K562 (cell line): Measurements from ENCODE around the gene LMAN1L. TPM values are rescaled to one million over a fixed set of nuclear protein-coding genes. Genes with fewer than 3 reads are reported as not detected.

Source experiments
- ATAC-seq: fragments of 200-7000 bp; cut with Tn5 transposase; 3 replicates; pipeline ENCODE4 v1.9.1; 2020; ENCODE audit warnings: moderate library complexity
- BruUV-seq: library from RNA; stranded (reverse); fragments of 400-500 nt; replicated peaks from 2 replicates; lab custom pipeline; 2021; lab: Mats Ljungman, UMichigan
- CTCF ChIA-PET: fragments of 300-600 bp; formaldehyde crosslinking; extraction: SDS; loops from one replicate; lab custom pipeline; 2021; ENCODE audit warnings: low intra/inter-chr PET ratio; lab: Yijun Ruan, JAX
- POLR2A ChIA-PET: fragments of 300-600, 350-650 bp; sonication (Branson Sonifier 250); formaldehyde crosslinking; extraction: SDS; loops from one replicate; lab custom pipeline; 2021; ENCODE audit warnings: antibody characterized with exemption, inconsistent platforms; lab: Yijun Ruan, JAX
- DNase-seq, 4 experiments: peaks; one replicate each; pipeline versions ENCODE4 v3.0.0 to v3.0.0-alpha.2; 2011 to 2018; ENCODE audit warnings: low spot score in 3 of 4, mixed read lengths in 3 of 4; ENCODE audit errors: extremely low read depth in 1 of 4
- FAIRE-seq: peaks from 2 replicates; lab custom pipeline; 2011; peaks lifted over from hg19 to GRCh38; lab: Jason Lieb, UNC
- H2AFZ ChIP-seq: 2 replicates; pipeline ENCODE4 v1.6.0; 2011; ENCODE audit warnings: low read depth, low read length, control low read depth, inconsistent platforms
- H3K27ac ChIP-seq: fragments of 200-600 bp; 3 replicates; pipeline ENCODE4 v1.8.0; 2011; ENCODE audit warnings: low read depth, mild to moderate bottlenecking, control low read depth, inconsistent platforms, low read length, moderate library complexity, mixed read lengths; ENCODE audit errors: extremely low read depth
- H3K27me3 ChIP-seq, 2 experiments: fragments of 300-600 bp in 1 of 2; 2 replicates in 1 of 2; 3 replicates in 1 of 2; pipeline versions ENCODE4 v1.6.0 to v1.8.0; 2011; ENCODE audit warnings: inconsistent platforms in 2 of 2, low read length in 2 of 2, mild to moderate bottlenecking in 1 of 2, mixed read lengths in 1 of 2, moderate library complexity in 1 of 2; ENCODE audit not compliant: control insufficient read depth in 2 of 2, insufficient read depth in 2 of 2
- H3K36me3 ChIP-seq: fragments of 300-600 bp; 3 replicates; pipeline ENCODE4 v1.8.0; 2011; ENCODE audit warnings: mild to moderate bottlenecking, low read length, inconsistent platforms; ENCODE audit not compliant: control insufficient read depth, insufficient read depth
- H3K4me1 ChIP-seq, 2 experiments: fragments of 200-600 bp in 1 of 2; replicated peaks in 1 of 2; 2 replicates in 1 of 2; 3 replicates in 1 of 2; pipeline versions ENCODE4 v1.5.1 to v1.8.0; 2011; ENCODE audit warnings: inconsistent platforms in 2 of 2, low read length in 2 of 2, mild to moderate bottlenecking in 1 of 2, mixed read lengths in 1 of 2, moderate library complexity in 1 of 2; ENCODE audit not compliant: control insufficient read depth in 2 of 2, insufficient read depth in 2 of 2
- H3K4me2 ChIP-seq: 2 replicates; pipeline ENCODE4 v1.6.1; 2011; ENCODE audit warnings: low read length, control low read depth, inconsistent platforms, mixed read lengths; ENCODE audit not compliant: insufficient read depth
- H3K4me3 ChIP-seq: fragments of 200-600 bp; sonication (generic), shearing (Covaris generic); 2 replicates; pipeline ENCODE4 v1.5.1; 2016; ENCODE audit warnings: control low read depth, inconsistent platforms
- H3K79me2 ChIP-seq: fragments of 200-600 bp; 3 replicates; pipeline ENCODE4 v1.8.0; 2011; ENCODE audit warnings: low read length, inconsistent platforms; ENCODE audit not compliant: control insufficient read depth, insufficient read depth
- H3K9ac ChIP-seq, 2 experiments: 2 replicates each; pipeline versions ENCODE4 v1.6.0 to v1.6.1; 2011; ENCODE audit warnings: low read depth in 2 of 2, low read length in 2 of 2, control low read depth in 1 of 2, inconsistent platforms in 1 of 2, mild to moderate bottlenecking in 1 of 2, mixed read lengths in 1 of 2; ENCODE audit not compliant: insufficient read depth in 1 of 2
- H3K9me1 ChIP-seq: one replicate; pipeline ENCODE4 v1.6.0; 2011; ENCODE audit warnings: inconsistent platforms, mild to moderate bottlenecking, low read length, moderate library complexity; ENCODE audit not compliant: control insufficient read depth, insufficient read depth
- H3K9me3 ChIP-seq: replicated peaks from 2 replicates; pipeline ENCODE4 v1.5.1; 2011; ENCODE audit warnings: low read depth, low read length, inconsistent platforms; ENCODE audit not compliant: control insufficient read depth, insufficient read depth
- H4K20me1 ChIP-seq: replicated peaks from 2 replicates; pipeline ENCODE4 v1.6.1; 2011; ENCODE audit warnings: low read length, inconsistent platforms, mixed read lengths; ENCODE audit not compliant: control insufficient read depth, insufficient read depth
- ARID3A ChIP-seq: IDR thresholded peaks from 2 replicates; pipeline ENCODE4 v1.6.1; 2012; ENCODE audit warnings: low read depth, low read length, improper control_type of control experiment, borderline replicate concordance
- CBX1 ChIP-seq: sonication (generic); IDR thresholded peaks from 2 replicates; pipeline ENCODE4 v1.6.1; 2016; ENCODE audit warnings: antibody characterized with exemption, low read depth, mild to moderate bottlenecking
- CBX5 ChIP-seq: IDR thresholded peaks from 2 replicates; pipeline ENCODE4 v1.6.1; 2014; ENCODE audit warnings: low read depth, borderline replicate concordance
- CHAMP1 ChIP-seq: fragments of 450-650 bp; IDR thresholded peaks from 2 replicates; pipeline ENCODE4 v1.6.1; 2016; ENCODE audit warnings: mild to moderate bottlenecking
- FIP1L1 ChIP-seq: fragments of 200-400 bp; formaldehyde crosslinking; IDR thresholded peaks from 2 replicates; pipeline ENCODE4 v1.6.1; 2018; ENCODE audit warnings: mild to moderate bottlenecking, low read depth, low read length; ENCODE audit not compliant: poor library complexity, severe bottlenecking
- MTA3 ChIP-seq: fragments of 450-650 bp; formaldehyde crosslinking; IDR thresholded peaks from 2 replicates; pipeline ENCODE4 v1.6.1; 2017; ENCODE audit warnings: mild to moderate bottlenecking, borderline replicate concordance
- POLR2B ChIP-seq: fragments of 450-650 bp; IDR thresholded peaks from 2 replicates; pipeline ENCODE4 v1.6.1; 2018; ENCODE audit warnings: low read depth; ENCODE audit not compliant: partially characterized antibody
- POLR2G ChIP-seq: fragments of 200-400 bp; formaldehyde crosslinking; IDR thresholded peaks from 2 replicates; pipeline ENCODE4 v1.6.1; 2017; ENCODE audit warnings: low read depth, mild to moderate bottlenecking, antibody characterized with exemption, low read length, moderate library complexity
- STAT5B ChIP-seq: fragments of 250-450 bp; sonication (Bioruptor Pico); IDR thresholded peaks from 2 replicates; pipeline ENCODE4 v1.8.0; 2021; ENCODE audit warnings: mild to moderate bottlenecking, inconsistent platforms
- TEAD1 ChIP-seq, 2 experiments: fragments of 450-650 bp in 1 of 2; sonication (generic) in 1 of 2; formaldehyde crosslinking; IDR thresholded peaks; 2 replicates each; pipeline versions ENCODE4 v1.4.0 to v1.8.0; 2020 to 2022; ENCODE audit warnings: mild to moderate bottlenecking in 2 of 2, missing genetic modification reagents in 1 of 2
- TRIM28 ChIP-seq: fragments of 450-650 bp; IDR thresholded peaks from 2 replicates; pipeline ENCODE4 v1.6.1; 2017
- ZNF146 ChIP-seq: IDR thresholded peaks from one replicate; pipeline ENCODE4 v1.6.1; 2018; ENCODE audit warnings: missing compliant biosample characterization; ENCODE audit not compliant: unreplicated experiment
- ZNF174 ChIP-seq: fragments of 250-450 bp; sonication (Bioruptor Pico); IDR thresholded peaks from 2 replicates; pipeline ENCODE4 v1.4.0; 2020; ENCODE audit warnings: mild to moderate bottlenecking
- ZNF232 ChIP-seq: sonication (generic); formaldehyde crosslinking; IDR thresholded peaks from 2 replicates; pipeline ENCODE4 v1.8.0; 2022; ENCODE audit warnings: mild to moderate bottlenecking, missing genetic modification reagents
- ZNF75A ChIP-seq: fragments of 450-650 bp; formaldehyde crosslinking; IDR thresholded peaks from 2 replicates; pipeline ENCODE4 v1.4.0; 2020; ENCODE audit warnings: mild to moderate bottlenecking
- WGBS: fragments of 100-300 bp; shearing (Covaris generic); methylation state at CpG from one replicate; pipeline ENCODE4 v1.1.6; 2016; ENCODE audit warnings: low coverage, mixed read lengths; ENCODE audit not compliant: insufficient coverage; ENCODE audit errors: missing lambda C conversion rate; 5-methylcytosine and 5-hydroxymethylcytosine counted together
- in situ Hi-C: fragments of 300-500 bp; cut with MboI; formaldehyde crosslinking; loops from 4 replicates; pipeline ENCODE4 v1.15.0; 2018; ENCODE audit warnings: inconsistent platforms, mixed read lengths
- intact Hi-C: fragments of 100-400 bp; cut with micrococcal nuclease; formaldehyde crosslinking; loops from 2 replicates; pipeline ENCODE4 v1.14.2; 2022
- polyA plus RNA-seq, 8 experiments: library from polyadenylated mRNA; depleted of rRNA in 4 of 8; stranded (reverse) in 5 of 8; unstranded in 3 of 8; fragments of >200 nt; fragmentation: Nextera tagmentation in 2 of 8; fragmentation: Illumina TruSeq in 1 of 8; extraction: Ambion mirVana in 2 of 8; extraction: Trizol in 1 of 8; gene quantifications; 2 replicates each; pipeline versions ENCODE4 v1.2.1 to v1.2.3, GENCODE V29; 2011 to 2014; ENCODE audit warnings: inconsistent platforms in 1 of 8, missing spikeins in 1 of 8
- total RNA-seq, 7 experiments: library from RNA; depleted of rRNA in 6 of 7; stranded (reverse); fragments of >200 nt in 6 of 7; fragmentation: Illumina TruSeq in 2 of 7; extraction: Trizol in 2 of 7; gene quantifications; 2 replicates each; pipeline versions ENCODE4 v1.2.1 to v1.2.3, GENCODE V29; 2011 to 2021; ENCODE audit warnings: low replicate concordance in 1 of 7

The LMAN1L gene
- total and polyA plus RNA-seq, 9 of the 15 experiments (the other 6 are each of a cell fraction or from before 2014, with no cell fraction given) = not detected

- intact Hi-C loops (no loop called here), in situ Hi-C loops (no loop called here)
- H3K27me3 ChIP-seq = no peaks in the 10 kb centered on the region
- 88% methylated on average over 16 of the region's 25 CpGs for WGBS
- H3K9me1 ChIP-seq = peaks cover 10% of the 10 kb centered on the region
- H3K79me2 ChIP-seq = no peaks in the 10 kb centered on the region; the same call in 2 of the 3 replicates
- DNase-seq = no peak
- H3K9ac ChIP-seq = 0 out of 4 replicates have a peak overlapping the region, but pooled peaks of 1 of the 2 experiments have one; percentile 19
- H3K4me2 ChIP-seq = no peak overlapping the region
- H3K36me3 ChIP-seq = peaks cover 72% of the 10 kb centered on the region; the same call in 2 of the 3 replicates
- BruUV-seq = no TSS peak
- ChIA-PET POLR2A (interaction anchor here (0.6 to 1.5 kb wide), 4 partner anchors 11 to 27 kb away, joined by 3 to 4 read pairs (median 3); no protein-coding TSS in a partner anchor), CTCF (interaction anchor here (2.3 kb wide), 1 partner anchor 28 kb away, joined by 41 read pairs; no protein-coding TSS in a partner anchor)
- no peaks in the 10 kb centered on the region for H3K9me3 ChIP-seq
- H3K4me1 ChIP-seq = peaks cover 0 to 43% of the 10 kb centered on the region in 2 experiments; a peak in 3 of 5 replicates
- peaks cover 14% of the 10 kb centered on the region for H4K20me1 ChIP-seq
- no peak overlapping the region for H3K27ac ChIP-seq
- FAIRE-seq = no peak
- H2AFZ ChIP-seq = no peak overlapping the region
- no peak for ATAC-seq
- no peak overlapping the region for H3K4me3 ChIP-seq
- TF ChIP-seq MTA3 (no peak), TRIM28 (no peak), CBX1 (no peak), CHAMP1 (no peak), ZNF75A (CRISPR knock-in tag) (no peak), CBX5 (no peak), ARID3A (no peak), ZNF146 (CRISPR knock-in tag) (no peak), STAT5B (CRISPR knock-in tag) (no peak), ZNF174 (CRISPR knock-in tag) (no peak), POLR2B (no peak), ZNF232 (CRISPR knock-in tag) (no peak), FIP1L1 (no peak), POLR2G (0 out of 2 replicates have a peak, but pooled peaks have one; percentile 32), TEAD1 (CRISPR knock-in tag; IDR thresholded peaks at IDR 0.05) (no peak)
Observed at GRCh38 chr15:74798388-74799254, 14.0 kb upstream of the LMAN1L start.
